GM12878 (cell line): Measurements from ENCODE around the gene EFCAB9. TPM values are rescaled to one million over a fixed set of nuclear protein-coding genes. Genes with fewer than 3 reads are reported as not detected.

Experiments
- ATAC-seq: fragments of 200-7000 bp; cut with Tn5 transposase; 3 replicates; pipeline ENCODE4 v1.9.1; 2020; ENCODE audit warnings: mild to moderate bottlenecking, moderate library complexity
- BruUV-seq: library from RNA; stranded (reverse); fragments of 400-500 nt; replicated peaks from 2 replicates; lab custom pipeline; 2021; lab: Mats Ljungman, UMichigan
- CTCF ChIA-PET: fragments of 300-600 bp; sonication (Branson Sonifier 250); formaldehyde crosslinking; extraction: SDS; loops from one replicate; lab custom pipeline; 2021; ENCODE audit warnings: inconsistent platforms; lab: Yijun Ruan, JAX
- POLR2A ChIA-PET: fragments of 350-600 bp; formaldehyde crosslinking; extraction: SDS; loops from one replicate; lab custom pipeline; 2021; ENCODE audit warnings: inconsistent platforms; lab: Charles Lee
- RAD21 ChIA-PET: fragments of 300-600 bp; sonication (Branson Sonifier 250); formaldehyde crosslinking; loops from one replicate; lab custom pipeline; 2023; ENCODE audit warnings: antibody characterized with exemption; ENCODE audit not compliant: unreplicated experiment; lab: Charles Lee
- SMC1A ChIA-PET: fragments of 300-600 bp; sonication (Branson Sonifier 250); formaldehyde crosslinking; loops from one replicate; lab custom pipeline; 2023; ENCODE audit not compliant: unreplicated experiment, uncharacterized antibody; lab: Charles Lee
- DNase-seq: peaks from one replicate; pipeline ENCODE4 v3.0.0-alpha.2; 2011; ENCODE audit warnings: low read depth, low spot score
- FAIRE-seq: peaks from 3 replicates; lab custom pipeline; 2011; peaks lifted over from hg19 to GRCh38; lab: Jason Lieb, UNC
- H2AFZ ChIP-seq: 2 replicates; pipeline ENCODE4 v1.6.0; 2011; ENCODE audit warnings: low read depth, low read length, control low read depth; ENCODE audit not compliant: control insufficient read depth
- H3K27ac ChIP-seq: 2 replicates; pipeline ENCODE4 v1.5.1; 2011; ENCODE audit warnings: control low read depth; ENCODE audit not compliant: control insufficient read depth, insufficient read depth
- H3K27me3 ChIP-seq, 2 experiments: replicated peaks in 1 of 2; 2 replicates each; pipeline versions ENCODE4 v1.6.0 to v1.6.1; 2011; ENCODE audit warnings: low read length in 1 of 2; ENCODE audit not compliant: control insufficient read depth in 2 of 2, insufficient read depth in 2 of 2
- H3K36me3 ChIP-seq, 2 experiments: 2 replicates each; pipeline ENCODE4 v1.5.1; 2011; ENCODE audit warnings: low read length in 1 of 2; ENCODE audit not compliant: control insufficient read depth in 2 of 2, insufficient read depth in 2 of 2
- H3K4me1 ChIP-seq: 2 replicates; pipeline ENCODE4 v1.6.1; 2011; ENCODE audit warnings: mild to moderate bottlenecking, low read length, moderate library complexity, mixed read lengths; ENCODE audit not compliant: control insufficient read depth, insufficient read depth
- H3K4me2 ChIP-seq: 2 replicates; pipeline ENCODE4 v1.6.0; 2011; ENCODE audit warnings: control low read depth; ENCODE audit not compliant: control insufficient read depth, insufficient read depth
- H3K4me3 ChIP-seq: fragments of 200-600 bp; sonication (generic); 2 replicates; pipeline ENCODE4 v1.5.1; 2016
- H3K79me2 ChIP-seq: 2 replicates; pipeline ENCODE4 v1.6.0; 2011; ENCODE audit warnings: low read length; ENCODE audit not compliant: control insufficient read depth, insufficient read depth
- H3K9ac ChIP-seq: 2 replicates; pipeline ENCODE4 v1.8.0; 2011; ENCODE audit warnings: low read length, control low read depth, mixed read lengths; ENCODE audit not compliant: control insufficient read depth, insufficient read depth
- H3K9me3 ChIP-seq: replicated peaks from 3 replicates; pipeline ENCODE4 v1.5.1; 2011; ENCODE audit warnings: mild to moderate bottlenecking, low read length; ENCODE audit not compliant: control insufficient read depth, insufficient read depth
- H4K20me1 ChIP-seq: 2 replicates; pipeline ENCODE4 v1.6.0; 2011; ENCODE audit not compliant: control insufficient read depth, insufficient read depth
- ATF2 ChIP-seq: IDR thresholded peaks from 2 replicates; pipeline ENCODE4 v1.6.1; 2012; ENCODE audit warnings: low read length, inconsistent platforms
- EGR1 ChIP-seq, 2 experiments: IDR thresholded peaks; 1 replicate in 1 of 2; 2 replicates in 1 of 2; pipeline ENCODE4 v1.6.1; 2011 to 2012; ENCODE audit warnings: low read depth in 2 of 2, low read length in 2 of 2, borderline replicate concordance in 1 of 2, mild to moderate bottlenecking in 1 of 2, moderate library complexity in 1 of 2
- HCFC1 ChIP-seq: fragments of 150-350 bp; IDR thresholded peaks from 2 replicates; pipeline ENCODE4 v1.6.1; 2014; ENCODE audit warnings: low read length
- IRF4 ChIP-seq: IDR thresholded peaks from 2 replicates; pipeline ENCODE4 v1.6.1; 2011; ENCODE audit warnings: low read depth, low read length
- MLLT1 ChIP-seq: fragments of 450-650 bp; IDR thresholded peaks from 2 replicates; pipeline ENCODE4 v1.6.1; 2016; ENCODE audit warnings: mild to moderate bottlenecking
- POLR2A ChIP-seq: IDR thresholded peaks from 2 replicates; pipeline ENCODE4 v1.6.1; 2011; ENCODE audit warnings: low read depth, mild to moderate bottlenecking, low read length
- POU2F2 ChIP-seq: IDR thresholded peaks from 3 replicates; pipeline ENCODE4 v1.6.1; 2011; ENCODE audit warnings: low read depth, mild to moderate bottlenecking, low read length, borderline replicate concordance
- RAD21 ChIP-seq: IDR thresholded peaks from 2 replicates; pipeline ENCODE4 v1.6.1; 2011; ENCODE audit warnings: mild to moderate bottlenecking, low read depth, low read length, moderate library complexity; ENCODE audit not compliant: insufficient read depth
- SMARCA5 ChIP-seq: fragments of 450-650 bp; IDR thresholded peaks from 2 replicates; pipeline ENCODE4 v1.6.1; 2017; ENCODE audit warnings: mild to moderate bottlenecking
- SMC3 ChIP-seq: IDR thresholded peaks from 2 replicates; pipeline ENCODE4 v1.6.1; 2011; ENCODE audit warnings: low read length, improper control_type of control experiment, borderline replicate concordance
- SRF ChIP-seq, 2 experiments: IDR thresholded peaks; 2 replicates each; pipeline ENCODE4 v1.6.1; 2011; ENCODE audit warnings: low read depth in 2 of 2, low read length in 2 of 2, mild to moderate bottlenecking in 1 of 2, moderate library complexity in 1 of 2
- ZNF384 ChIP-seq: IDR thresholded peaks from 2 replicates; pipeline ENCODE4 v1.6.1; 2012; ENCODE audit warnings: low read depth, mild to moderate bottlenecking, low read length, improper control_type of control experiment, borderline replicate concordance
- ZNF592 ChIP-seq: fragments of 450-650 bp; IDR thresholded peaks from 2 replicates; pipeline ENCODE4 v1.6.1; 2017; ENCODE audit warnings: mild to moderate bottlenecking, moderate library complexity
- WGBS: methylation state at CpG from one replicate; pipeline ENCODE4 v1.1.6; 2016; ENCODE audit warnings: low lambda C conversion rate; ENCODE audit not compliant: insufficient replicate concordance, insufficient coverage; ENCODE audit errors: missing lambda C conversion rate; 5-methylcytosine and 5-hydroxymethylcytosine counted together
- in situ Hi-C: fragments of 300-500 bp; cut with MboI; formaldehyde crosslinking; loops from 9 replicates; pipeline ENCODE4 v1.14.3; 2018; ENCODE audit warnings: mixed read lengths
- intact Hi-C: fragments of 100-400 bp; cut with micrococcal nuclease; formaldehyde crosslinking; loops from one replicate; pipeline ENCODE4 v1.14.2; 2022; ENCODE audit not compliant: unreplicated experiment
- polyA plus RNA-seq, 11 experiments: library from polyadenylated mRNA; depleted of rRNA in 4 of 11; unstranded in 6 of 11; stranded (reverse) in 5 of 11; fragments of >200 nt; fragmentation: Nextera tagmentation in 4 of 11; fragmentation: Illumina TruSeq in 1 of 11; extraction: Ambion mirVana in 4 of 11; extraction: Trizol in 1 of 11; gene quantifications; 1 replicate in 1 of 11; 2 replicates in 10 of 11; pipeline versions ENCODE4 v1.2.1 to v1.2.3, GENCODE V29; 2011 to 2016; ENCODE audit warnings: inconsistent platforms in 2 of 11, missing spikeins in 2 of 11, low read depth in 1 of 11
- total RNA-seq, 4 experiments: library from RNA; depleted of rRNA in 3 of 4; stranded (reverse); fragments of >200 nt in 3 of 4; fragmentation: Illumina TruSeq in 1 of 4; extraction: Trizol in 1 of 4; gene quantifications; 2 replicates each; pipeline versions ENCODE4 v1.2.1 to v1.2.3, GENCODE V29; 2013 to 2021

The EFCAB9 gene
- total and polyA plus RNA-seq, 10 of the 15 experiments (the other 5 are each of a cell fraction or from before 2014, with no cell fraction given), result 0.73 TPM; not detected in 9

- TF ChIP-seq ZNF592, result no peak
- TF ChIP-seq, all 136 proteins: peak for 0
Measured at GRCh38 chr5:172177176-172177575, 16.8 kb upstream of the EFCAB9 start (continued).

- ATAC-seq (peak; percentile 2), DNase-seq (no peak), FAIRE-seq (no peak)
- CTCF ChIA-PET, result interaction anchor here (0.6 to 2.0 kb wide), 5 partner anchors 9 to 696 kb away, joined by 3 to 9 read pairs (median 5); partner anchors contain the start of gene STK10
- peak overlapping the region; percentile 61 for H3K4me3 ChIP-seq
- intact Hi-C loops (loop anchor here (2.0 kb wide), 1 partner anchor 28 kb away; no protein-coding TSS in a partner anchor), in situ Hi-C loops (loop anchor here (5.0 kb wide), 1 partner anchor 66 kb away; no protein-coding TSS in a partner anchor)
- peak overlapping the region; percentile 100 for H3K4me2 ChIP-seq
- BruUV-seq, result no TSS peak
- H3K79me2 ChIP-seq, result peaks cover 95% of the 10 kb centered on the region
- H3K9ac ChIP-seq, result peak overlapping the region; percentile 84
- RAD21 ChIA-PET, result interaction anchor here (0.6 to 9.9 kb wide), 7 partner anchors 8 to 71 kb away, joined by 3 to 158 read pairs (median 4); partner anchors contain the start of gene STK10
- SMC1A ChIA-PET, result interaction anchor here (0.9 to 3.5 kb wide), 9 partner anchors 9 to 119 kb away, joined by 3 to 19 read pairs (median 6); no protein-coding TSS in a partner anchor
- WGBS, result 43% methylated on average over 18 of the region's 18 CpGs
- H2AFZ ChIP-seq, result no peak overlapping the region
- H4K20me1 ChIP-seq, result peaks cover 5% of the 10 kb centered on the region; the same call in 1 of the 2 replicates
- H3K4me1 ChIP-seq, result peaks cover 78% of the 10 kb centered on the region
- POLR2A ChIA-PET, result interaction anchor here (0.8 to 2.0 kb wide), 6 partner anchors 9 to 67 kb away, joined by 4 to 12 read pairs (median 5); partner anchors contain the start of gene STK10
- peaks cover 5 to 20% of the 10 kb centered on the region in 2 experiments for H3K36me3 ChIP-seq
- no peaks in the 10 kb centered on the region for H3K27me3 ChIP-seq
- peak overlapping the region; percentile 96 for H3K27ac ChIP-seq
- H3K9me3 ChIP-seq, result no peaks in the 10 kb centered on the region; the same call in 2 of the 3 replicates
- TF ChIP-seq SRF (IDR thresholded peaks at IDR 0.05; ENCODE audit: low read depth in 2 of 2, low read length in 2 of 2) (no peak), RAD21 (no peak), MLLT1 (peak; percentile 47), SMARCA5 (no peak), IRF4 (peak; percentile 10; the same call in 1 of the 2 replicates), ZNF384 (no peak), ATF2 (no peak), POLR2A (peak; percentile 46; the same call in 1 of the 2 replicates), HCFC1 (no peak), POU2F2 (peak; percentile 7; the same call in 1 of the 3 replicates), EGR1 (IDR thresholded peaks at IDR 0.05; ENCODE audit: borderline replicate concordance in 1 of 2, low read depth in 2 of 2, low read length in 2 of 2) (no peak), SMC3 (no peak)
Measured at GRCh38 chr5:172178301-172178987, 15.5 kb upstream of the EFCAB9 start.
